Measurements from ENCODE around the gene VAMP2. TPM values are rescaled to one million over a fixed set of nuclear protein-coding genes. Genes with fewer than 3 reads are reported as not detected.
A peak's percentile ranks its signal among the peaks of the same experiment; 100 is the strongest.

Gene VAMP2
- total RNA-seq, 1 donor from 2014 or later = 28.0 TPM

GRCh38 chr17:8151120-8151640 lies 11.6 kb downstream of the VAMP2 start:
- DNase-seq (ENCODE audit: low read depth) (peak; percentile 84), FAIRE-seq (no peak)
- H3K4me2 ChIP-seq (ENCODE audit: low read length) = peak overlapping the region; percentile 96
- no peak for TF ChIP-seq CTCF (IDR thresholded peaks at IDR 0.05; ENCODE audit: insufficient read depth, low read depth, low read length)
- TF ChIP-seq EZH2 (IDR thresholded peaks at IDR 0.05; ENCODE audit: insufficient read depth, low read length) = no peak
- peak overlapping the region; percentile 65 for H2AFZ ChIP-seq (ENCODE audit: low read depth, low read length)
- H3K27me3 ChIP-seq (ENCODE audit: insufficient read depth, low read length) = no peaks in the 10 kb centered on the region
- peak overlapping the region; percentile 99 for H3K27ac ChIP-seq (ENCODE audit: low read depth, low read length)
- H3K4me1 ChIP-seq (ENCODE audit: insufficient read depth, low read length) = peaks cover 52% of the 10 kb centered on the region
- H3K79me2 ChIP-seq (ENCODE audit: insufficient read depth, low read length) = peaks cover 4% of the 10 kb centered on the region
- peaks cover 17% of the 10 kb centered on the region for H4K20me1 ChIP-seq (ENCODE audit: insufficient read depth, low read length)
- H3K27ac Mint-ChIP-seq (ENCODE audit: unreplicated experiment) = peak overlapping the region; percentile 96
- peaks cover 2% of the 10 kb centered on the region for H3K9me3 Mint-ChIP-seq (ENCODE audit: unreplicated experiment)
- H3K4me3 ChIP-seq (ENCODE audit: insufficient read depth, low read depth, low read length) = peak overlapping the region; percentile 73
- H3K4me1 Mint-ChIP-seq (ENCODE audit: low read depth, unreplicated experiment) = peaks cover 19% of the 10 kb centered on the region
- H3K4me3 Mint-ChIP-seq (ENCODE audit: unreplicated experiment) = peak overlapping the region; percentile 97
- H3K36me3 ChIP-seq (ENCODE audit: insufficient read depth, low read length) = peaks cover 3% of the 10 kb centered on the region
- peaks cover 19% of the 10 kb centered on the region for H3K36me3 Mint-ChIP-seq (ENCODE audit: low read depth, unreplicated experiment)
- no peaks in the 10 kb centered on the region for H3K27me3 Mint-ChIP-seq (ENCODE audit: low read depth, unreplicated experiment)
- no peaks in the 10 kb centered on the region for H3K9me3 ChIP-seq (ENCODE audit: insufficient read depth, low read depth, low read length)
- H3K9ac ChIP-seq (ENCODE audit: low read length) = peak overlapping the region; percentile 91

- Mint-ChIP-seq H3K27ac (ENCODE audit: unreplicated experiment) (no peak overlapping the region), H3K4me1 (ENCODE audit: low read depth, unreplicated experiment) (peaks cover 19% of the 10 kb centered on the region), H3K36me3 (ENCODE audit: low read depth, unreplicated experiment) (peaks cover 22% of the 10 kb centered on the region), H3K27me3 (ENCODE audit: low read depth, unreplicated experiment) (no peaks in the 10 kb centered on the region), H3K4me3 (ENCODE audit: unreplicated experiment) (peak overlapping the region; percentile 54), H3K9me3 (ENCODE audit: unreplicated experiment) (peaks cover 2% of the 10 kb centered on the region)
- peak overlapping the region; percentile 73 for H3K4me3 ChIP-seq (ENCODE audit: insufficient read depth, low read depth, low read length)
- peaks cover 3% of the 10 kb centered on the region for H3K36me3 ChIP-seq (ENCODE audit: insufficient read depth, low read length)
- DNase-seq (ENCODE audit: low read depth) = no peak
- peaks cover 4% of the 10 kb centered on the region for H3K79me2 ChIP-seq (ENCODE audit: insufficient read depth, low read length)
- H3K9me3 ChIP-seq (ENCODE audit: insufficient read depth, low read depth, low read length) = no peaks in the 10 kb centered on the region
- H3K4me2 ChIP-seq (ENCODE audit: low read length) = peak overlapping the region; percentile 96
- H3K27me3 ChIP-seq (ENCODE audit: insufficient read depth, low read length) = no peaks in the 10 kb centered on the region
- H3K9ac ChIP-seq (ENCODE audit: low read length) = peak overlapping the region; percentile 91
- peaks cover 17% of the 10 kb centered on the region for H4K20me1 ChIP-seq (ENCODE audit: insufficient read depth, low read length)
- no peak for TF ChIP-seq CTCF (IDR thresholded peaks at IDR 0.05; ENCODE audit: insufficient read depth, low read depth, low read length)
- no peak for TF ChIP-seq EZH2 (IDR thresholded peaks at IDR 0.05; ENCODE audit: insufficient read depth, low read length)
- H3K27ac ChIP-seq (ENCODE audit: low read depth, low read length) = peak overlapping the region; percentile 99
- peak overlapping the region; percentile 65 for H2AFZ ChIP-seq (ENCODE audit: low read depth, low read length)
- peaks cover 45% of the 10 kb centered on the region for H3K4me1 ChIP-seq (ENCODE audit: insufficient read depth, low read length)
- no peak for FAIRE-seq
These were observed 12.3 kb downstream of the VAMP2 start for GRCh38 chr17:8150194-8151119.
